ENCODE measurements around the gene KSR2.
"Not testable (repeated sequence)": the region's sequence is repeated elsewhere in the genome, so short reads cannot be mapped to it uniquely, and the experiment has no call there.

The KSR2 gene

GRCh38 chr12:117889098-117889497 is 79.7 kb downstream of the KSR2 start:
- DNase-seq = no peak

- DNase-seq = no peak
These were observed 83.6 kb downstream of the KSR2 start for GRCh38 chr12:117885211-117885610.

GRCh38 chr12:117884161-117884560 is 84.6 kb downstream of the KSR2 start:
- no peak for DNase-seq

- no peak for DNase-seq
These were observed 86.1 kb downstream of the KSR2 start for GRCh38 chr12:117882603-117883184.

- DNase-seq = no peak
These were observed 86.6 kb downstream of the KSR2 start for GRCh38 chr12:117882181-117882580.

- DNase-seq = no peak
These were observed 87.3 kb downstream of the KSR2 start for GRCh38 chr12:117881517-117881916.

GRCh38 chr12:117878605-117879004 is 90.2 kb downstream of the KSR2 start:
- DNase-seq = no peak

- no peak for DNase-seq
These were observed 92.4 kb downstream of the KSR2 start for GRCh38 chr12:117876436-117876816.

- DNase-seq = no peak
These were observed 92.9 kb downstream of the KSR2 start for GRCh38 chr12:117875744-117876435.

GRCh38 chr12:117874842-117875434 is 93.9 kb downstream of the KSR2 start:
- DNase-seq = peak; percentile 59

GRCh38 chr12:117874198-117874597 is 94.6 kb downstream of the KSR2 start:
- DNase-seq = not testable (repeated sequence)

- DNase-seq = no peak
These were observed 96.1 kb downstream of the KSR2 start for GRCh38 chr12:117872546-117873169.

GRCh38 chr12:117869551-117869950 is 99.2 kb downstream of the KSR2 start:
- DNase-seq = no peak

GRCh38 chr12:117867348-117867747 is 101.4 kb downstream of the KSR2 start:
- DNase-seq = no peak

- DNase-seq = no peak
These were observed 103.3 kb downstream of the KSR2 start for GRCh38 chr12:117865505-117865904.

GRCh38 chr12:117863002-117863709 is 105.6 kb downstream of the KSR2 start:
- DNase-seq = no peak

GRCh38 chr12:117861691-117862090 is 107.1 kb downstream of the KSR2 start:
- no peak for DNase-seq

GRCh38 chr12:117860787-117861290 is 108.0 kb downstream of the KSR2 start:
- not testable (repeated sequence) for DNase-seq

GRCh38 chr12:117860111-117860510 is 108.7 kb downstream of the KSR2 start:
- no peak for DNase-seq

GRCh38 chr12:117857632-117858612 is 110.9 kb downstream of the KSR2 start:
- DNase-seq = peak; percentile 9

GRCh38 chr12:117857139-117857538 is 111.7 kb downstream of the KSR2 start:
- not testable (repeated sequence) for DNase-seq

- no peak for DNase-seq
These were observed 113.6 kb downstream of the KSR2 start for GRCh38 chr12:117855165-117855564.
